Cardiac septum (tissue), 1 donor: ENCODE data around the gene IL6ST. TPM values are rescaled to one million over a fixed set of nuclear protein-coding genes. Genes with fewer than 3 reads are reported as not detected.
"Not testable (repeated sequence)": the region's sequence is repeated elsewhere in the genome, so short reads cannot be mapped to it uniquely, and the experiment has no call there.

Experiments used
- DNase-seq: peaks from one replicate; pipeline ENCODE4 v3.0.0-alpha.2; 2020; ENCODE audit warnings: low spot score
- intact Hi-C: fragments of 100-400 bp; cut with DNase I; formaldehyde crosslinking; loops from one replicate; pipeline ENCODE4 v1.14.0; 2022
- long read RNA-seq: library from polyadenylated mRNA; unstranded; transcript quantifications from one replicate; pipeline ENCODE4 v2.0.0, GENCODE V29; 2021
- total RNA-seq: library from RNA; stranded (reverse); fragmentation: NEBNext Ultra II Directional; extraction: Animal tissue kit (Norgen Biotek cat#: 25700); gene quantifications from one replicate; pipeline ENCODE4 v1.2.1, GENCODE V29; 2021
- donor health status: DM: no; HTN: no; CAD: no.

Gene IL6ST
- total RNA-seq = 131 TPM
- long read RNA-seq, full-length matches to known transcripts = 40 of 67 reads
- long read RNA-seq, partial matches to known transcripts = 8 of 67 reads
- long read RNA-seq, other reads (novel, unspliced or antisense) = 19 of 67 reads

- intact Hi-C loops = loop anchor here (5.0 to 10.0 kb wide), 3 partner anchors 128 to 1180 kb away; partner anchors contain the start of gene GPBP1
- DNase-seq = peak; percentile 86
These were observed at the start of gene IL6ST for GRCh38 chr5:55994495-55994997. Gene IL6ST, minus strand, starts transcription at chr5:55994963. Its CDS starts 18,685 bp downstream, at chr5:55976278.

- intact Hi-C loops = no loop called here
These were observed 45.2 kb upstream of the IL6ST start for GRCh38 chr5:56039985-56040384.

GRCh38 chr5:56038206-56038605 lies 43.4 kb upstream of the IL6ST start:
- DNase-seq, intact Hi-C loops: not testable (repeated sequence)

More at GRCh38 chr5:56039985-56040384, 45.2 kb upstream of the IL6ST start:
- no peak for DNase-seq

GRCh38 chr5:56037531-56038010 lies 42.8 kb upstream of the IL6ST start:
- no peak for DNase-seq
- intact Hi-C loops = no loop called here

DNA sequence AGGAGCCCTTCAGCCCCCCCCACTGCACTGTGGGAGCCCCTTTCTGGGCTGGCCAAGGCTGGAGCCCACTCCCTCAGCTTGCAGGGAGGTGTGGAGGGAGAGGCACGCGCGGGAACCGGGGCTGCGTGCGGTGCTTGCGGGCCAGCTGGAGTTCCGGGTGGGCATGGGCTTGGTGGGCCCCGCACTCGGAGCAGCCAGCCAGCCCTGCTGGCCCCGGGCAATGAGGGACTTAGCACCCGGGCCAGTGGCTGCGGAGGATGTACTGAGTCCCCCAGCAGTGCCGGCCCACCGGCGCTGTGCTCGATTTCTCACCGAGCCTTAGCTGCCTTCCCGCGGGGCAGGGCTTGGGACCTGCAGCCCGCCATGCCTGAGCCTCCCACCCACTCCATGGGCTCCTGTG lies 40.6 kb upstream of the IL6ST start:
- DNase-seq, intact Hi-C loops: not testable (repeated sequence)

GRCh38 chr5:56029871-56030630 lies 35.3 kb upstream of the IL6ST start:
- DNase-seq, intact Hi-C loops: not testable (repeated sequence)

- intact Hi-C loops = no loop called here
- DNase-seq = no peak
These were observed 34.7 kb upstream of the IL6ST start for GRCh38 chr5:56029457-56029856.

DNA sequence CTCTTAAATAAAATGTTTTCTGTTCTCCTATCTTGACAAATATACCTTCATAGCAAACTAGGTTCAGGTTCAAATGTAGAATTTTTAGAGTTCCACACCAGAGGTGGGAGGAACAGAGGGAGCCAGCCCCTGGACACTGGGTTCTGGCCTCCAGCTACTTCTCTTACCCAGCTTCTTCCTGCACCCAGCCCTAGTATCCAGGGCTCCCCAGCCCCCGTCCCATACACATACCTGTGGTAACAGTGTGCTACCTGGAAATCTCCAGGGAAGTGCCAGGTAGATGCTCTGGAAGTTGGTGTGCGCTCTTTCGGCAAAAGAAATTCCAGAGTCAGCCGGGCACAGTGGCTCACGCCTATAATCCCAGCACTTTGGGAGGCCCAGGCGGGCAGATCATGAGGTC lies 33.9 kb upstream of the IL6ST start:
- DNase-seq = no peak
- intact Hi-C loops = no loop called here

DNA sequence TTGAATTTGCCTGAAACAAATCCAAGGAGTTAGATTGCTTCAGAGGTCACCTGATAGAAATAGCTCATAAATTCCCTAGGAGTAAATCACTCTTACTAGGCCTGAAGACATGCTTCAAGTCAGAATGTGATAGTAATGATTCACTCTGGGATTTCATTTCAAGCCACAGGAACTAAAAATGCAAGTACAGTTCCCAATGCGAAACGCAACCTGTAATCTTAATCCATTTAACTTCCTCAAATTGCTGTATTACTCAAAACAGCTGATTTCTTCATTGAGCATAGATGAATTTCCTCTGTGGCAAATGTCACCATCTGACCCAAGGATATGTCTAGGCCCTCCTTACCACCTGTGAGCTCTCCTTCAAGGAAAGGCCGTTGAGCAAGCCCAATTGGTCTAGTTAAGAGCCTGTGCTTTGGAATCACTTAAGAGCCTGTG lies 32.1 kb upstream of the IL6ST start:
- intact Hi-C loops = no loop called here
- no peak for DNase-seq

DNA sequence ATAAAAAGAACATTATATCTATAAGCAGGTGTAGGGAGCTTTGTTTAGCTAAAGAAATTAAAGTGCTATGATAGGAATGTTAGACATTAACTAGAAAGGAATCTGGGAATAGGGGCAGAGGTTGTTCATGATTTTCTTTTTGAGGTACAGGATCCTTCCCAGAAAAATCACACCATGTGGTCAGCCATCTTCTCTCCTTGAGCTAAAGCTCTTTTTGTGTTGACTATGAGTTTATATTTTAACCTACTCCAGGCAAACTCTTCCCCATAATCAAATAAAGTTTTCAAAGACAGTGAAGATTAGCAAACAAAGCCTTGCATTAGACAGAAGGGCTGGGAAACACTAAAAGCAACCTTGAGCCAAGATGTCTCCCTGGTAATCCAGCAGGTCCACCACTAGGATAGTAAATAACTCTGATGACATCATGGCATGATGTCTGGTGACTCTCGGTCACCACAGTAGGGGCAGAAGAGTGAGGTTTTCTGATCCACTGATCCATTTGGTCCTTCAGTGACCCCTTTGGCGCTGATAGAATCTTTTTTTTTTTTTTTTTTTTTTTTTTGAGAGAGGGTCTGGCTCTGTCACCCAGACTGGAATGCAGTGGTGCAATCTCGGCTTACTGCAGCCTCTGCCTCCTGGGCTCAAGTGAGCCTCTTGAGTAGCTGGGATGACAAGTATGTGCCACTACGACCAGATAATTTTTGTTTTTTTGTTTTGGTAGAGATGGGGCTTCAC lies 30.6 kb upstream of the IL6ST start:
- no peak for DNase-seq
- intact Hi-C loops = no loop called here

- DNase-seq = no peak
- intact Hi-C loops = no loop called here
These were observed 30.0 kb upstream of the IL6ST start for GRCh38 chr5:56024810-56025150.

- intact Hi-C loops = no loop called here
- no peak for DNase-seq
These were observed 28.5 kb upstream of the IL6ST start for GRCh38 chr5:56023296-56023695.

GRCh38 chr5:56019306-56020272 lies 24.8 kb upstream of the IL6ST start:
- intact Hi-C loops = no loop called here
- no peak for DNase-seq

GRCh38 chr5:56018832-56019231 lies 24.1 kb upstream of the IL6ST start:
- no peak for DNase-seq
- intact Hi-C loops = no loop called here

- DNase-seq, intact Hi-C loops: not testable (repeated sequence)
These were observed 19.9 kb upstream of the IL6ST start for GRCh38 chr5:56014701-56015100.

GRCh38 chr5:56013939-56014338 lies 19.2 kb upstream of the IL6ST start:
- DNase-seq, intact Hi-C loops: not testable (repeated sequence)

- intact Hi-C loops = no loop called here
- no peak for DNase-seq
These were observed 17.7 kb upstream of the IL6ST start for GRCh38 chr5:56012281-56012963.

- DNase-seq = no peak
- intact Hi-C loops = no loop called here
These were observed 17.1 kb upstream of the IL6ST start for GRCh38 chr5:56011835-56012234.

DNA sequence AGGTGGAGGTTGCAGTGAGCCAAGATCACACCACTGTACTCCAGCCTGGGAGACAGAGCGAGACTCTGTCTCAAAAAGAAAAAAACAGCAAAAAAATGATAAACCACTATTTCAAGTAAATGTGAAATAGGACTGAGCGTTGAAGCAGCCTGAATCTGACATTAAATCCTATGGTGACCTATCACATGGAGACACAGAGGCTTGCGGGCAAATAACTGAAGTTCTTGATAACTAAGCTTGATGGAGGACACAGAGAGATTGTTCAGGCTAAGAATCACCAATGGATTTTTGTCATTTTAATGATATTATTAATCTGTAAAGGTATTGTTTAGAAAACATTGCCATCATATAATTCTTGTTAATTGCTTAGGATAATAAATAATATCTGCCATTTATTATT lies 15.7 kb upstream of the IL6ST start:
- intact Hi-C loops = no loop called here
- DNase-seq = no peak
